AG09309 (cell line): ENCODE data around the gene PPP4R1.

ENCODE experiments used
- DNase-seq: peaks from one replicate; pipeline ENCODE4 v3.0.0-alpha.2; 2010; ENCODE audit warnings: low read depth
- H3K4me3 ChIP-seq: 2 replicates; pipeline ENCODE4 v1.5.1; 2011; ENCODE audit warnings: mild to moderate bottlenecking, low read depth, low read length, moderate library complexity; ENCODE audit not compliant: control insufficient read depth
- TF ChIP-seq, protein P1 (sequence below): IDR thresholded peaks from 2 replicates; pipeline ENCODE4 v1.5.1; 2011; ENCODE audit warnings: mild to moderate bottlenecking, low read depth, low read length, inconsistent platforms; ENCODE audit not compliant: insufficient read depth, control insufficient read depth; ENCODE audit errors: missing control alignments

PPP4R1 gene

DNA sequence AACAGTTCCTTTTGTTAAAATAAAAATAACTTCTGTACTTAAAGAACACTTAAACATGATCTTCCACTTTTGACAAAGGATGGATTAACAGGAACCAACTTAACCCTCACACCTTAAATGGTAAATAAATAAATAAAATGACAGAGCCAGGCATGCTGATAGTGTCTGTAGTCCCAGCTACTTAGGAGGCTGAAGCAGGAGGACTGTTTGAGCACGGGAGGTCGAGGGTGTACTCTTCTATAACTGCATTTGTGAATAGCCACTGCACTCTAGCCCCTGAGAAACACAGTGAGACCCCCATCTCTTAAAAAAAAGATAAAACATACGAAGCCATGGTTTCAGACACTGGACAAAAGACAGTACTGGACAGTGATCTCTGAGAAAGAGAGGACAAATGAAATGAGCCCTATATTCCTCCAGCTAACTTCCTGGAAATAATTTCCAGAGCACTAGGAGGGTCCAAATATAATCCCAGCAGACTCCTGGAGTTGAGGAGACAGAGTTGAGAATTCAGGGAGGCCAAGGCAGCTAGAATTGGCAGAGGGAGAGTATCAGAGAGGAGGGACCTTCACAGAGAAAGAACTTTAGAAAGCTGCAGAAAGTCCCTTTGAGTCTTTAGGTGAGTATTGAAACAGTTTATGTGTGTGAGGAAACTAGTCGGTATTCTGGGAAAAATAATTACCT, 17.4 kb downstream of the PPP4R1 start:
- TF ChIP-seq, protein P1, sequence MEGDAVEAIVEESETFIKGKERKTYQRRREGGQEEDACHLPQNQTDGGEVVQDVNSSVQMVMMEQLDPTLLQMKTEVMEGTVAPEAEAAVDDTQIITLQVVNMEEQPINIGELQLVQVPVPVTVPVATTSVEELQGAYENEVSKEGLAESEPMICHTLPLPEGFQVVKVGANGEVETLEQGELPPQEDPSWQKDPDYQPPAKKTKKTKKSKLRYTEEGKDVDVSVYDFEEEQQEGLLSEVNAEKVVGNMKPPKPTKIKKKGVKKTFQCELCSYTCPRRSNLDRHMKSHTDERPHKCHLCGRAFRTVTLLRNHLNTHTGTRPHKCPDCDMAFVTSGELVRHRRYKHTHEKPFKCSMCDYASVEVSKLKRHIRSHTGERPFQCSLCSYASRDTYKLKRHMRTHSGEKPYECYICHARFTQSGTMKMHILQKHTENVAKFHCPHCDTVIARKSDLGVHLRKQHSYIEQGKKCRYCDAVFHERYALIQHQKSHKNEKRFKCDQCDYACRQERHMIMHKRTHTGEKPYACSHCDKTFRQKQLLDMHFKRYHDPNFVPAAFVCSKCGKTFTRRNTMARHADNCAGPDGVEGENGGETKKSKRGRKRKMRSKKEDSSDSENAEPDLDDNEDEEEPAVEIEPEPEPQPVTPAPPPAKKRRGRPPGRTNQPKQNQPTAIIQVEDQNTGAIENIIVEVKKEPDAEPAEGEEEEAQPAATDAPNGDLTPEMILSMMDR: no peak
- no peak for DNase-seq
- no peak overlapping the region for H3K4me3 ChIP-seq

DNA sequence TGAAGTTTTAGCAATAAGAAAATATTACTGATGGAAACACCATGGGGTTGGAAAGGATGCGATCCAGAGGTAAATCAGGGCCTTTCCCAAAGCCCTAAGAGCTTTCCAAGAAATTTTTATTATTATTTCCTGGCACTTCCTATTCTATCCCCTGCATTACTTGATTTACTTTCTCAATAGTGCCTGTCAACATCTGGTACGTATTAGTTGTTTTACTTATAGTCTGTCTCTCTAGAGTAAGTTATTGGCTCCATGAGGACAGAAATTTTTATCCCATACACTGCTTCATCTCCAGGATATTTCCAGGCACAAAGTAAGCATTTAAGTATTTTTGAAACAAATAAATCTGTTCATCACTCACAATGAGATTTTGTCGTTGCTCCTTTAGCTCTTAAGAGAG, 18.1 kb downstream of the PPP4R1 start:
- H3K4me3 ChIP-seq: no peak overlapping the region
- TF ChIP-seq, protein P1: no peak
- no peak for DNase-seq

DNA sequence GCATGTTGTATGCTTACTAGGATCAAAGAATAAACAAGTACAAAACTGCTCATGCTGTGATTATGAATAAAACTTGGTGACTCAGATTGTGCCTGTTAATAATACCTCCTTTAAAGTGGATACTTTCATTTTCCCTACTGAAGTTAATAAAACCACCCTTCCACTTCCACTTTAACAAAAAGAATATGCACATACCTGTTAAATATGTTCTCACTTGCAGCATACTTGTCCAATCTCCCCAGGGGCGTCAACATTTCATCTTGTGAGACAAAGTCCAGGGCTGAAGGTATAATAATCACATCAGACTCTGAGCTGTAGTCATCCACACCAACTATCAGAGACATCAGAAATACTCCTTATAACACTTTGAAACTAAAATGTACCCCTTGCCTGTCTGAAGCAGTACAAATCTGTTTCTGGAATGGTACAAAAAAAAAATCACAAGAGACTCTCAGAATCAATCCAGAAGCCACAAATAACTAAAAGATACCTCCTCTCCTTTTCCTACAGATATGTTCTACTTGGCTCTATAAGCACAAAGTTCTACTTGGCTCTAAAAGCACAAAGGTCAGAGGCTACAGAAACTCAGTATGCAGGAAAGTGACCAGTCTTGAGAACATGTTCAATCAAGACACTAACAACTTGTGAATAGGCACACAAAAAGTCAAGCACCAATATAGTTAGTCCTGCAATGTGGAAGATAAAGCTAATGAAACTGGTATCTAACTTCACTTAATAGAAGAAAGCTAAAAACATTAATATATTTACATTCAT, 19.3 kb downstream of the PPP4R1 start:
- TF ChIP-seq, protein P1: no peak
- H3K4me3 ChIP-seq: no peak overlapping the region
- no peak for DNase-seq

DNA sequence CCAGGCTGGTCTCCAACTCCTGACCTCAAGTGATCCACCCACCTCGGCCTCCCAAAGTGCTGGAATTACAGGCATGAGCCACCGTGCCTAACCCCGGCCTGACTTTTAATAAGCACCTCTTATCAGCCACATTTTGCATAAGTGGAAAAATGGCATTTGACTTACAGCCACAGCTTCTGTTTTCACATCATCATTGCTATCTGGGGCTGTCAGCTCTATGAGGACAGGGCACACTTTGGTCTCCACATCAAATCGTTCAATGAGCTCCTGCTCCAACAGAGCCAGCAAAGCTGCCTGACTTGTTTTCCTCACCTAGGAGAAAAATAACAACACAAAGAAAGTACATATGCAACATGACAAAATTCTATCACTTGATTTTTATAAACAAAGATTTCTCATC, 26.4 kb downstream of the PPP4R1 start:
- no peak overlapping the region for H3K4me3 ChIP-seq
- no peak for DNase-seq
- TF ChIP-seq, protein P1: no peak

DNA sequence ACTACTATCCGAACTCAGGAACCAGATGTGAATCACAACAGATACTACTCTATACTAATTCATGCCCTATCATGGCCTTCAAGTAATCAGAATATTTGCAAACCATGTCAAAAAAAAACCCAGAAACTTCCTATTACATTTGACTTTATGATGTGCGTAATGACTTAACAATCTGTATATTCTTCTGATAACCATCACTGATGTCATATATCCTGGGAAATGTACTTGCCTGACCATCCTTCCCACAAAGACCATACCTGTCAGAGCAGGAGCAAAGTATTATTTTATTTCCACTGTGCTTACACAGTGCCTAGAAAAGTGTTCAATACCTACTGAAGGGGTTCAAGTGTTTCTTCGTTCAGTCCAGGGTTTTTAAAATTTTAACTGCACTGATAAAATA, 27.5 kb downstream of the PPP4R1 start:
- no peak for DNase-seq
- no peak overlapping the region for H3K4me3 ChIP-seq
- TF ChIP-seq, protein P1: no peak

DNA sequence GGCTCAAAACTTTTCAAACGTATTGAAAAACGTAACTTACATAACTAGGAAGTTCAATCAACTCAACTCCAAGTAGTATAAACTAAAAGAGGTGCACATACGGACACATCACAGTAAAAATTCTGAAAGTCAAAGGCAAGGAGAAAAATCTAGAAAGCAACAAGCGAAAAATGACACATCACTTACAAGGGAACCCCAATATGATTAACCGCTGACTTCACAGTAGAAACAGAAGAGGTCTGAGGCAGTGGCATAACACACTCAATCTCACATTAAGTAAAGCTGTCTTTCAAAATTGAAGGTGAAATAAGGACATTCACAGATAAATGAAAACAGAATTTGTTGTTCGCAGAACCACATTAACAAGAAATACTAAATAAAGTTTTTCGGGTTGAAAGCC, 32.7 kb downstream of the PPP4R1 start:
- DNase-seq: no peak
- TF ChIP-seq, protein P1: no peak
- no peak overlapping the region for H3K4me3 ChIP-seq
